Measurements from ENCODE around the gene PRRC2B.
"Not testable (repeated sequence)": the region's sequence is repeated elsewhere in the genome, so short reads cannot be mapped to it uniquely, and the experiment has no call there.

PRRC2B gene

GRCh38 chr9:131393622-131394463, at the start of gene PRRC2B:
TSS of gene PRRC2B (plus strand) at chr9:131394086. CDS start at chr9:131430145, 36,059 bp downstream.
- DNase-seq (ENCODE audit: low read depth): peak; percentile 79

GRCh38 chr9:131344931-131345535, 48.9 kb upstream of the PRRC2B start:
- DNase-seq (ENCODE audit: low read depth): not testable (repeated sequence)

GRCh38 chr9:131346559-131346958, 47.3 kb upstream of the PRRC2B start:
- DNase-seq (ENCODE audit: low read depth): no peak

GRCh38 chr9:131347376-131348020, 46.4 kb upstream of the PRRC2B start:
- no peak for DNase-seq (ENCODE audit: low read depth)

GRCh38 chr9:131348631-131349521, 45.0 kb upstream of the PRRC2B start:
- DNase-seq (ENCODE audit: low read depth): no peak

- no peak for DNase-seq (ENCODE audit: low read depth)
Measured at GRCh38 chr9:131349522-131349880, 44.4 kb upstream of the PRRC2B start.

- DNase-seq (ENCODE audit: low read depth): peak; percentile 75
Measured at GRCh38 chr9:131349881-131350563, 43.9 kb upstream of the PRRC2B start.

DNA sequence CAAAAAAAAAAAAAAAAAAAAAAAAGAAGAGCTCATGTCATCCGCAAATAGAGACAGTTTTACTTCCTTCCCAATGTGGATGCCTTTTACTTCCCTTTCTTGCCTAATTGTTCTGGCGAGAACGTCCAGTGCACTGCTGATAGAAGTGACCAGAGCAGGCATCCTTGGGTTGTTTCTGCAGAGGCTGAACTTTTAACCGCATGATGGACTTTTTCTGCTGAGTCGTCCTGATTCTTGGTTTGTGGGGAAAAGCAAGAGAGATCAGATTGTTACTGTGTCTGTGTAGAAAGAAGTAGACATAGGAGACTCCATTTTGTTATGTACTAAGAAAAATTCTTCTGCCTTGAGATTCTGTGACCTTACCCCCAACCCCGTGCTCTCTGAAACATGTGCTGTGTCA, 37.4 kb upstream of the PRRC2B start:
- not testable (repeated sequence) for DNase-seq (ENCODE audit: low read depth)

- DNase-seq (ENCODE audit: low read depth): no peak
Measured at GRCh38 chr9:131358556-131358955, 35.3 kb upstream of the PRRC2B start.

GRCh38 chr9:131361202-131361833, 32.6 kb upstream of the PRRC2B start:
- DNase-seq (ENCODE audit: low read depth): no peak

- no peak for DNase-seq (ENCODE audit: low read depth)
Measured at GRCh38 chr9:131365546-131365945, 28.3 kb upstream of the PRRC2B start.

DNA sequence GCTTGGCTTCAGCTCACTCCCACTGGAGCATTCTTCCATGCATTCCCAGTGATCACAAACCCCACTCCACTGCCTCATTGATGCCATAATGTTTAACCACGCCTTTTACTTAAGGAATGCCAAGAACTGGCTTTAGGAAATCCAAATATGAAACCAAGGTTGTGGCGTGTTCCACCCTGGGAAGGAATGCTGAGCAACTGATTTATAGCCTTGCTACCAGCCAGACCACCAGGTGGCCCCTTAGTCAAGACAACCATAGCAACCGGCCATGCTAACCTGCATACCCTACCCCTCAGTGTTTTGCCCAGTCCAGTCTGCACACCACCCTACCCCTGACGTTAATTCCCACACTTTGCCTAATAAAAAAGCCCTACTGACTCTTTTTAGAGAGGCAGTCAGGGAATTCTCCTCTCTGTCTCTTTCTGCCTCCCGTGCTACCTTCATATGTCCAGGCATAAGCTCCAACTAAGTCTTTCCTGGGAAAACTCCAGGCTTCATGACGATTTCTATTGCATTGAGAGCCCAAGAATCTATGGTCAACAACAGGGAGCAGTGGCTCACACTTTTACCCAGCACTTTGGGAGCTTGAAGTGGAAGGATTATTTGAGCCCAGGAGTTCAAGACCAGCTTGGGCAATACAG, 27.0 kb upstream of the PRRC2B start:
- DNase-seq (ENCODE audit: low read depth): peak; percentile 53

GRCh38 chr9:131367450-131367849, 26.4 kb upstream of the PRRC2B start:
- DNase-seq (ENCODE audit: low read depth): no peak

DNA sequence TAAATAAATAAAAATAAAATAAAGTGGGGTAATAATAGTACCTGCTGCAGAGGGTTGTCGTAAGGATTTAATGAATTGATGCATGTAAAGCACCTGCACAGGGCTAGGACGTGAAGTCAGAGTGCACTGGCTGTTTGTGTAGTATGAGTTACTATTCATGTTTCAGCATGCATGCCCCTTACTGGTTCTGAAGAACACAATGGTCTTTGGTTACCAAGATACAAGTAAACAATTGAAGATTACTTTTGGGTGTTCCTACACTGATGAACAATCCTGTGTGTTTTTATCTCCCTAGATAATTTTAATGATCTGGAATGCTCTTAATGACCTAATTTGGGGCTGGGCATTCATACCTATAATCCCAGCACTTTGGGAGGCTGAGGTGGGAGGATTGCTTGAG, 23.2 kb upstream of the PRRC2B start:
- no peak for DNase-seq (ENCODE audit: low read depth)

GRCh38 chr9:131372599-131372973, 21.3 kb upstream of the PRRC2B start:
- DNase-seq (ENCODE audit: low read depth): not testable (repeated sequence)

- not testable (repeated sequence) for DNase-seq (ENCODE audit: low read depth)
Measured at GRCh38 chr9:131374638-131375037, 19.2 kb upstream of the PRRC2B start.

DNA sequence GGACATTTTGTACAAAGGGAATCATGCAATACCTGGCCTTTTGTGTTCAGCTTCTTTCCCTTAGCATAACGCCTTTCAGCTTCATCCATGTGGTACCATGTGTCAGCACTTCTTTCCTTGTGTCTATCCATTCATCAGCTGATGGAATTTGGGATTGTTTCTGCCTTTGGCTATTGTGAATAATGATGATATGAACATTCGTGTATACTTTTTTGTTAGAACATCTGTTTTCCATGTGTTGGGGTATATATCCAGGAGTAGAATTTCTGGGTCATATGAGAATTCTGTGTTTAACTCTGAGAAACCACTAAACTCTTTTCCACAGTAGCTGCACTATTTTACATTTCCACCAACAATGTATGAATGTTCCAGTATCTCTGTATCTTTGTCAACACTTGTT, 14.8 kb upstream of the PRRC2B start:
- no peak for DNase-seq (ENCODE audit: low read depth)

- DNase-seq (ENCODE audit: low read depth): peak; percentile 61
Measured at GRCh38 chr9:131382850-131383729, 10.8 kb upstream of the PRRC2B start.

DNA sequence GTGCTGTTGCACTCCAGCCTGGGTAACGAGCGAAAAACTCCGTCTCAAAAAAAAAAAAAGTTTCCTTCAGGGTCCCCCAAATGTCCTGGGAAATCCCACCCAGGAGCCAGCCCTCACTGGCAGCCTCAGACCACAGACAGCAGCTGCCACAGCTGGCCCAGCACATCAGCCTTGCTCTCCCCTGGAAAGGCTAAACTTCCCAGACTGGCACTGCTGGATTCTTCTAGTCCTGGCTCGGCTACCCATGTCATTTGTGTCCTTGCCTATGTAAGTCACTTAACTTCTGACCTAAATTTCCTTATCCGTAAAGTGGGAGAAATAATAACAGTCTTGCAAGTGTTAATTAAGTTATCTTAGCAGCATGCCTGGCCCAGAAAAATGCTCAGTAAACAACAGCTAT, 8.6 kb upstream of the PRRC2B start:
- DNase-seq (ENCODE audit: low read depth): no peak
